Inferior parietal cortex (tissue), 1 donor: ENCODE results near the gene FBXO30.

Experiments
- DNase-seq: peaks from one replicate; pipeline ENCODE4 v3.0.0-alpha.2; 2016; ENCODE audit errors: extremely low spot score

FBXO30 gene

GRCh38 chr6:145819994-145820393, 5.4 kb upstream of the FBXO30 start:
- DNase-seq: no peak

GRCh38 chr6:145818796-145819195, 4.2 kb upstream of the FBXO30 start:
- no peak for DNase-seq

- no peak for DNase-seq
These were observed 1.8 kb upstream of the FBXO30 start for GRCh38 chr6:145816392-145816791.

- peak; percentile 14 for DNase-seq
These were observed 997 bp upstream of the FBXO30 start for GRCh38 chr6:145815309-145816274.

- peak; percentile 66 for DNase-seq
These were observed 527 bp downstream of the FBXO30 start for GRCh38 chr6:145814035-145814500.

GRCh38 chr6:145813285-145814034, 1.1 kb downstream of the FBXO30 start:
- peak; percentile 15 for DNase-seq

GRCh38 chr6:145811741-145812140, 2.9 kb downstream of the FBXO30 start:
- no peak for DNase-seq

GRCh38 chr6:145809785-145810184, 4.8 kb downstream of the FBXO30 start:
- DNase-seq: no peak

GRCh38 chr6:145809211-145809610, 5.4 kb downstream of the FBXO30 start:
- no peak for DNase-seq

- no peak for DNase-seq
These were observed 6.4 kb downstream of the FBXO30 start for GRCh38 chr6:145808239-145808638.

GRCh38 chr6:145802141-145802540, 12.5 kb downstream of the FBXO30 start:
- no peak for DNase-seq

- no peak for DNase-seq
These were observed 13.6 kb downstream of the FBXO30 start for GRCh38 chr6:145801021-145801420.

GRCh38 chr6:145798530-145798929, 16.1 kb downstream of the FBXO30 start:
- DNase-seq: no peak

- no peak for DNase-seq
These were observed 25.2 kb downstream of the FBXO30 start for GRCh38 chr6:145789443-145789842.

- no peak for DNase-seq
These were observed 26.9 kb downstream of the FBXO30 start for GRCh38 chr6:145787688-145788087.

GRCh38 chr6:145784683-145785082, 29.9 kb downstream of the FBXO30 start:
- no peak for DNase-seq

- no peak for DNase-seq
These were observed 30.8 kb downstream of the FBXO30 start for GRCh38 chr6:145783796-145784195.

- no peak for DNase-seq
These were observed 41.7 kb downstream of the FBXO30 start for GRCh38 chr6:145772846-145773245.

- DNase-seq: no peak
These were observed 49.1 kb downstream of the FBXO30 start for GRCh38 chr6:145765449-145765848.

- DNase-seq: no peak
These were observed 50.9 kb downstream of the FBXO30 start for GRCh38 chr6:145763742-145764141.

GRCh38 chr6:145761584-145761983, 53.0 kb downstream of the FBXO30 start:
- no peak for DNase-seq

GRCh38 chr6:145758113-145758512, 56.5 kb downstream of the FBXO30 start:
- DNase-seq: peak; percentile 4
